ENCODE measurements around the gene CCDC12.

CCDC12 gene

DNA sequence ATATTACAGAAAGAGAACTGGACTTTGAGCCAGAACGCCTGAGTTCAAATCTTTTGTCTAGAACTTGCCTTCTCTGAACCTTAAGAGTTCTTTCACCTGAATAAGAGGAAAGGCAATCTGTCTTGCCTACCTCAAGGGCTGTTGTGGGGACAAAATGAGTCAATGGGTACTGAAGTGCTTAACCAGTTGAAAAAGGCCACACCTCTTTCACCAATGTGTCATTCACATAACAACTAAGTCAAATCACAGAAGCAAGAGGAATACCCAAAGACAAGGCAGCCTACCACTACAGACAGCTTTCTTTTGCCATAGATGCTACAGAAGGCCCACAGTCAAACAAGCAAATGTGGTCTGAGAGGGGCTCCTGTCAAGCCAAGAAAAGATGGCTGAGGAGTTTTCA is 42.7 kb upstream of the CCDC12 start:
- H3K9ac ChIP-seq: no peak overlapping the region
- no peak overlapping the region for H2AFZ ChIP-seq (ENCODE audit: low read depth)
- H3K4me3 ChIP-seq (IDR thresholded peaks at IDR 0.05; ENCODE audit: insufficient read depth, low read depth, low read length): no peak overlapping the region
- H3K4me1 ChIP-seq (ENCODE audit: low read depth, poor library complexity, severe bottlenecking): no peaks in the 10 kb centered on the region
- H3K27me3 ChIP-seq (ENCODE audit: insufficient read depth, low read depth): no peaks in the 10 kb centered on the region
- TF ChIP-seq, protein P1, sequence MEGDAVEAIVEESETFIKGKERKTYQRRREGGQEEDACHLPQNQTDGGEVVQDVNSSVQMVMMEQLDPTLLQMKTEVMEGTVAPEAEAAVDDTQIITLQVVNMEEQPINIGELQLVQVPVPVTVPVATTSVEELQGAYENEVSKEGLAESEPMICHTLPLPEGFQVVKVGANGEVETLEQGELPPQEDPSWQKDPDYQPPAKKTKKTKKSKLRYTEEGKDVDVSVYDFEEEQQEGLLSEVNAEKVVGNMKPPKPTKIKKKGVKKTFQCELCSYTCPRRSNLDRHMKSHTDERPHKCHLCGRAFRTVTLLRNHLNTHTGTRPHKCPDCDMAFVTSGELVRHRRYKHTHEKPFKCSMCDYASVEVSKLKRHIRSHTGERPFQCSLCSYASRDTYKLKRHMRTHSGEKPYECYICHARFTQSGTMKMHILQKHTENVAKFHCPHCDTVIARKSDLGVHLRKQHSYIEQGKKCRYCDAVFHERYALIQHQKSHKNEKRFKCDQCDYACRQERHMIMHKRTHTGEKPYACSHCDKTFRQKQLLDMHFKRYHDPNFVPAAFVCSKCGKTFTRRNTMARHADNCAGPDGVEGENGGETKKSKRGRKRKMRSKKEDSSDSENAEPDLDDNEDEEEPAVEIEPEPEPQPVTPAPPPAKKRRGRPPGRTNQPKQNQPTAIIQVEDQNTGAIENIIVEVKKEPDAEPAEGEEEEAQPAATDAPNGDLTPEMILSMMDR (conservative IDR thresholded peaks at IDR 0.05; ENCODE audit: low read depth, low read length): no peak
- H3K4me2 ChIP-seq: no peak overlapping the region
- H3K79me2 ChIP-seq (ENCODE audit: insufficient read depth, low read depth): no peaks in the 10 kb centered on the region
- no peaks in the 10 kb centered on the region for H3K36me3 ChIP-seq (ENCODE audit: insufficient read depth)
- no peaks in the 10 kb centered on the region for H4K20me1 ChIP-seq (ENCODE audit: insufficient read depth)
- no peak overlapping the region for H3K27ac ChIP-seq

- H3K4me3 ChIP-seq (IDR thresholded peaks at IDR 0.05; ENCODE audit: insufficient read depth, low read depth, low read length): no peak overlapping the region
- H3K9ac ChIP-seq: no peak overlapping the region
- no peak overlapping the region for H3K27ac ChIP-seq
- H3K4me1 ChIP-seq (ENCODE audit: low read depth, poor library complexity, severe bottlenecking): no peaks in the 10 kb centered on the region
- no peak overlapping the region for H3K4me2 ChIP-seq
- no peaks in the 10 kb centered on the region for H3K27me3 ChIP-seq (ENCODE audit: insufficient read depth, low read depth)
- TF ChIP-seq, protein P1 (conservative IDR thresholded peaks at IDR 0.05; ENCODE audit: low read depth, low read length): no peak
- no peaks in the 10 kb centered on the region for H3K79me2 ChIP-seq (ENCODE audit: insufficient read depth, low read depth)
- no peaks in the 10 kb centered on the region for H4K20me1 ChIP-seq (ENCODE audit: insufficient read depth)
- no peak overlapping the region for H2AFZ ChIP-seq (ENCODE audit: low read depth)
- H3K36me3 ChIP-seq (ENCODE audit: insufficient read depth): no peaks in the 10 kb centered on the region
Measured at GRCh38 chr3:47018269-47018611, 41.7 kb upstream of the CCDC12 start.

DNA sequence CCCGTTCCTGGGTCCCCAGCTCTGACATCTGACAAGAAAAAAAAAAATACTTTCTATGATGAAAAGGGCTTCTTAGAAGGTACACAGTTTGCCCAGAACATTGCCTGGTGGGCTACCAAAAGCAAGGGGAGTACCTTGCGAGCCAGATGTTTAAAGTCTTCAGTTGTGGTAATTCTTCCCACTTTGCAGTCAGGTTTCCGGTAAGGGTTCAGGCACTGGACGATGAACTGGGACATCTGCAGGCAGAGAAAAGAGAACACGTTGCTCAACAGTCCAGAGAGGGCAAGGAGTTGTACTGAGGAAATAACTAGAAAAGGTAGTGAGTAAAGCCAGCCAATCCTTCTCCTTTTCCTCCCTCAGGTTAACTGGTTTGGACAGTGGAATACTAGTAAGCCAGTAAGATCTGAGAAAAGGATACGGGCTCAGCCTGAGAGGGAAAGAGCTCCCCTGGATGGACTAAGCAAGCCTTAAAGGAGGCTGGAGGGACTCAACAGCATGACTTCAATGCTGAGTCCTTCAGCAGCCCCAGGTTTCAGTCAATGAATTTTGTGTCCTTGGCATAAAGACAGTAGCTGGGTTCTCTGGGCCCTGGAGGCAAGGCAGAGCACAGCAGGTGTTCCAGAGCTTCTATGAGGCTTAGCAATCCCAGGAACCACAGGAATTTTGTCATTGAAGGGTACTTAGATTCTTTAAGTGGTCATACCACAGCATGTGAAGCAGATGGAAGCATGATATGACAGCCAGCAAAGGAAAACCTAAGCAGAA is 41.1 kb upstream of the CCDC12 start:
- Histone ChIP-seq H3K36me3 (ENCODE audit: insufficient read depth) (no peaks in the 10 kb centered on the region), H3K4me3 (IDR thresholded peaks at IDR 0.05; ENCODE audit: insufficient read depth, low read depth, low read length) (no peak overlapping the region), H3K4me2 (no peak overlapping the region), H2AFZ (ENCODE audit: low read depth) (no peak overlapping the region), H3K27me3 (ENCODE audit: insufficient read depth, low read depth) (no peaks in the 10 kb centered on the region), H4K20me1 (ENCODE audit: insufficient read depth) (no peaks in the 10 kb centered on the region), H3K27ac (no peak overlapping the region), H3K9ac (no peak overlapping the region), H3K4me1 (ENCODE audit: low read depth, poor library complexity, severe bottlenecking) (no peaks in the 10 kb centered on the region), H3K79me2 (ENCODE audit: insufficient read depth, low read depth) (no peaks in the 10 kb centered on the region)
- TF ChIP-seq, protein P1 (conservative IDR thresholded peaks at IDR 0.05; ENCODE audit: low read depth, low read length): no peak

DNA sequence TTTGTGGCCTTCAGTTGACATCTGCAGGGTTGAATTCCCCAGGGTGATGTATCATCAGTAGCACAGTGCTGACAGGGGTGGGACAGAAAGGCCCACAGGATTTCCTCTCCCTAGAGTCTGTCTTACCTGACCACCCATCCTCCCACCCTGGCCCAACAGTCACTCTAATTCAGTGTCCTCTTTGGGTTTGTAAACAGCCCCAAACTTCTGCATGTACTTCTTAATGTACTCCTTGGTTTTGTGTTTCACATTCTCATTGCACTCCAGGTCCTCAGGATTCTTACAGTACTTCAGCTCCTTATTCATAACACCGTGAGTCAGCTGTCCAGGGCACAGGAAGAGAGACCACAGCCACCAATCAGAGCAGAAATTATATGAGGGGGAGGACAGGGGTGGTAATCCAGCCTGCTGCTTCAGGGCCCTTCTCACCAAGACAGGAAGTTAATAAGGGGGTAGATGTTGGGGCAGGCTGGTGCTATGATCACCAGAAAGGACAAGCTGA is 40.4 kb upstream of the CCDC12 start:
- H2AFZ ChIP-seq (ENCODE audit: low read depth): no peak overlapping the region
- H3K9ac ChIP-seq: no peak overlapping the region
- no peak overlapping the region for H3K27ac ChIP-seq
- H3K4me1 ChIP-seq (ENCODE audit: low read depth, poor library complexity, severe bottlenecking): no peaks in the 10 kb centered on the region
- TF ChIP-seq, protein P1 (conservative IDR thresholded peaks at IDR 0.05; ENCODE audit: low read depth, low read length): no peak
- H3K36me3 ChIP-seq (ENCODE audit: insufficient read depth): no peaks in the 10 kb centered on the region
- no peaks in the 10 kb centered on the region for H4K20me1 ChIP-seq (ENCODE audit: insufficient read depth)
- H3K27me3 ChIP-seq (ENCODE audit: insufficient read depth, low read depth): no peaks in the 10 kb centered on the region
- no peaks in the 10 kb centered on the region for H3K79me2 ChIP-seq (ENCODE audit: insufficient read depth, low read depth)
- H3K4me2 ChIP-seq: no peak overlapping the region
- H3K4me3 ChIP-seq (IDR thresholded peaks at IDR 0.05; ENCODE audit: insufficient read depth, low read depth, low read length): no peak overlapping the region
